ENCODE measurements around the gene LRRC74B.

- no peak for TF ChIP-seq CTCF (conservative IDR thresholded peaks at IDR 0.05; ENCODE audit: low read length)
- no peak for TF ChIP-seq EZH2phosphoT487 (IDR thresholded peaks at IDR 0.05; ENCODE audit: borderline replicate concordance)
Observed at GRCh38 chr22:21054046-21054713, 8.4 kb downstream of the LRRC74B start.
